Endothelial cell of umbilical vein (primary cell): Measurements from ENCODE around the gene A1CF.

ENCODE experiments used
- POLR2AphosphoS5 ChIP-seq: IDR thresholded peaks from 2 replicates; pipeline ENCODE4 v1.6.1; 2012; ENCODE audit warnings: low read depth, mild to moderate bottlenecking, control low read depth, low read length, moderate library complexity; ENCODE audit not compliant: insufficient read depth
- TF ChIP-seq, protein P1 (sequence below): IDR thresholded peaks from 2 replicates; pipeline ENCODE4 v1.6.1; 2011; ENCODE audit not compliant: insufficient read depth, insufficient read length

- no peak for TF ChIP-seq POLR2AphosphoS5
- TF ChIP-seq, protein P1, sequence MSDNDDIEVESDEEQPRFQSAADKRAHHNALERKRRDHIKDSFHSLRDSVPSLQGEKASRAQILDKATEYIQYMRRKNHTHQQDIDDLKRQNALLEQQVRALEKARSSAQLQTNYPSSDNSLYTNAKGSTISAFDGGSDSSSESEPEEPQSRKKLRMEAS: no peak
Measured at GRCh38 chr10:50809596-50809995, 75.8 kb downstream of the A1CF start.
